Testis (tissue), 3 donors: Measurements from ENCODE around the gene CKAP2L. TPM values are rescaled to one million over a fixed set of nuclear protein-coding genes. Genes with fewer than 3 reads are reported as not detected.

Experiments used
- DNase-seq: peaks from one replicate; pipeline ENCODE4 v3.0.0-alpha.2; 2019
- H3K27ac ChIP-seq, 2 donors: fragments of 200-600 bp; sonication (generic); one replicate each; pipeline ENCODE4 v1.5.1; 2019
- H3K27me3 ChIP-seq: fragments of 200-600 bp; sonication (generic); one replicate; pipeline ENCODE4 v1.5.1; 2019
- H3K36me3 ChIP-seq: fragments of 200-600 bp; sonication (generic); one replicate; pipeline ENCODE4 v1.5.1; 2017; ENCODE audit warnings: low read depth; ENCODE audit errors: missing control alignments
- H3K4me1 ChIP-seq: fragments of 200-600 bp; sonication (generic); one replicate; pipeline ENCODE4 v1.5.1; 2019
- H3K4me3 ChIP-seq, 2 donors: fragments of 200-600 bp; sonication (generic); one replicate each; pipeline ENCODE4 v1.5.1; 2017 to 2019
- H3K9me3 ChIP-seq: fragments of 200-600 bp; sonication (generic); one replicate; pipeline ENCODE4 v1.5.1; 2017
- POLR2A ChIP-seq: fragments of 450-650 bp; IDR thresholded peaks from one replicate; pipeline ENCODE4 v1.6.1; 2017; ENCODE audit warnings: antibody characterized with exemption, mild to moderate bottlenecking, moderate library complexity
- WGBS, 2 donors: methylation state at CpG; one replicate each; pipeline ENCODE4 v1.1.5; 2018; 5-methylcytosine and 5-hydroxymethylcytosine counted together
- intact Hi-C: fragments of 100-400 bp; cut with DNase I; formaldehyde crosslinking; loops from one replicate; pipeline ENCODE4 v1.15.1; 2023; ENCODE audit warnings: low total_unique reads
- polyA plus RNA-seq: library from polyadenylated mRNA; stranded (reverse); fragments of 350-450 nt; fragmentation: Illumina TruSeq; extraction: RNeasy Lipid Tissue Mini Kit (QIAGEN cat#74804); gene quantifications from one replicate; pipeline ENCODE4 v1.2.3, GENCODE V29; 2014; ENCODE audit warnings: low read depth, low replicate concordance; ENCODE audit not compliant: insufficient read depth
- total RNA-seq, 2 donors: library from RNA; depleted of rRNA; stranded (reverse); fragments of >200 nt; gene quantifications; one replicate each; pipeline ENCODE4 v1.2.3, GENCODE V29; 2016
- TF ChIP-seq, protein P1 (sequence below), 3 experiments: fragments of 450-650 bp in 2 of 3; fragments of 200-600 bp in 1 of 3; sonication (generic) in 1 of 3; IDR thresholded peaks; one replicate each; pipeline ENCODE4 v1.5.1; 2016 to 2019; ENCODE audit warnings: antibody characterized with exemption in 3 of 3, mild to moderate bottlenecking in 2 of 3, moderate library complexity in 1 of 3

The CKAP2L gene
- total and polyA plus RNA-seq, 3 donors from 2014 or later: 7.1 to 11.0 (median 9.5) TPM

DNA sequence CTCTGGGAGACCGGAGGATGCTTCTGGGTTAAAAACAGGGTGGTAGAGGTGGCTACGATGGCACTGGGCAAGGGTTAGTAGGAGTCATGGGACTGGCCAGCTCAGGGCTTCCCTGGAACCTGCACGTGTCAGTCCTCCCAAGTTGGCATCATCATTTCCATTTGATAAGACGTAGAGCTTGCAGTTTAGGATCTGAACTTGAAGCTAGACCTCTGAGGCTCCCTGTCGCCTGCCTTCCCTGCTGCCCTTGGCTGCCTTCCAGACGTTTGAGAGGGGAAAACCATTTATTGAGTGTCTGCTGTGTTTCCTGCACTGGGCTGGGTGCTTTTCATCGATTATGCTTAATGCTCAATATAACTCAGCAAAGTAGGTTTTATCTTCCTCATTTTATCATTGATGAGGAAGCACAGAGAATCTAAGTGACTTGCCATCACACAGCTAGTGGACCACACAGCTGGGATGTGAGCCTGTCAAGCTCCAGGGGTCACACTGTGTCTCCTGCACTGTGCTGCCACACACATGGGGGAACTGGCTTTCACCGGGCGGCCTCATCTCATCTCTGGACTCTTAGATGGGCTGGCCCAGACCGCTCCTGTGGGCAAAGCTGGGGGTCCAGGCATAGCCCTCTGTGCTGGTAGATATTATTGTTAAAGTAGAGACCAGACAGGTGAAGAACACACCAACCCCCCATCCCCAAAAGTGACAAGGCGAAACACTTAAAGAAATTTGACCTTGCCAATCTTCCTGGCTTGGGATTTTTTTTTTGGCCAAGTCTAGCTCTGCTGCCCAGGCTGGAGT, 35.8 kb downstream of the CKAP2L start:
- no peaks in the 10 kb centered on the region for H3K36me3 ChIP-seq
- TF ChIP-seq, protein P1, sequence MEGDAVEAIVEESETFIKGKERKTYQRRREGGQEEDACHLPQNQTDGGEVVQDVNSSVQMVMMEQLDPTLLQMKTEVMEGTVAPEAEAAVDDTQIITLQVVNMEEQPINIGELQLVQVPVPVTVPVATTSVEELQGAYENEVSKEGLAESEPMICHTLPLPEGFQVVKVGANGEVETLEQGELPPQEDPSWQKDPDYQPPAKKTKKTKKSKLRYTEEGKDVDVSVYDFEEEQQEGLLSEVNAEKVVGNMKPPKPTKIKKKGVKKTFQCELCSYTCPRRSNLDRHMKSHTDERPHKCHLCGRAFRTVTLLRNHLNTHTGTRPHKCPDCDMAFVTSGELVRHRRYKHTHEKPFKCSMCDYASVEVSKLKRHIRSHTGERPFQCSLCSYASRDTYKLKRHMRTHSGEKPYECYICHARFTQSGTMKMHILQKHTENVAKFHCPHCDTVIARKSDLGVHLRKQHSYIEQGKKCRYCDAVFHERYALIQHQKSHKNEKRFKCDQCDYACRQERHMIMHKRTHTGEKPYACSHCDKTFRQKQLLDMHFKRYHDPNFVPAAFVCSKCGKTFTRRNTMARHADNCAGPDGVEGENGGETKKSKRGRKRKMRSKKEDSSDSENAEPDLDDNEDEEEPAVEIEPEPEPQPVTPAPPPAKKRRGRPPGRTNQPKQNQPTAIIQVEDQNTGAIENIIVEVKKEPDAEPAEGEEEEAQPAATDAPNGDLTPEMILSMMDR (IDR thresholded peaks at IDR 0.05): no peak
- no peak for TF ChIP-seq POLR2A
- no peaks in the 10 kb centered on the region for H3K4me1 ChIP-seq
- no peaks in the 10 kb centered on the region for H3K27me3 ChIP-seq
- intact Hi-C loops: loop anchor here (10.0 kb wide), 1 partner anchor 104 kb away; no protein-coding TSS in a partner anchor
- H3K4me3 ChIP-seq: no peak overlapping the region
- DNase-seq: no peak
- no peak overlapping the region for H3K27ac ChIP-seq
- no peaks in the 10 kb centered on the region for H3K9me3 ChIP-seq
- WGBS, 2 donors: 58 to 63% methylated on average over 10 to 11 of the region's 11 CpGs

DNA sequence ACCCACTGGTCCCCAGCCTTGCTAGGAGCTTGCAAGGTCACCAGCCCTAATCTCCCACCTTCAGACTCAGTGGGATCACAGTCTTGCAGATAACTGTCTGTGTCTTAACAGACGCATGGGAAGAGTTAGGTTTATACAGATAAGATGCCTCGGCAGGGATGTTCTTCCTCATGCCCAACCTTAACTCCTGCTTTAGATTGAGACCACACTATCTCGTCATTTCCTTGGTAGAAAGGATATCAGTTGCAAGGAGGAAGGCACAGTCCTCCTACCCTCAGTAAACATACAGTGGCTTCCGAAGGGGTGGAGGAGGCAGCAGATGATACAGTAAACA, 36.4 kb downstream of the CKAP2L start:
- no peak overlapping the region for H3K4me3 ChIP-seq
- TF ChIP-seq, protein P1 (IDR thresholded peaks at IDR 0.05): no peak
- no peak for TF ChIP-seq POLR2A
- no peaks in the 10 kb centered on the region for H3K36me3 ChIP-seq
- intact Hi-C loops: loop anchor here (10.0 kb wide), 1 partner anchor 103 kb away; no protein-coding TSS in a partner anchor
- no peaks in the 10 kb centered on the region for H3K9me3 ChIP-seq
- H3K27me3 ChIP-seq: no peaks in the 10 kb centered on the region
- H3K27ac ChIP-seq: no peak overlapping the region
- DNase-seq: no peak
- 54 to 66% methylated on average over 3 to 4 of the region's 4 CpGs for WGBS, 2 donors
- no peaks in the 10 kb centered on the region for H3K4me1 ChIP-seq

DNA sequence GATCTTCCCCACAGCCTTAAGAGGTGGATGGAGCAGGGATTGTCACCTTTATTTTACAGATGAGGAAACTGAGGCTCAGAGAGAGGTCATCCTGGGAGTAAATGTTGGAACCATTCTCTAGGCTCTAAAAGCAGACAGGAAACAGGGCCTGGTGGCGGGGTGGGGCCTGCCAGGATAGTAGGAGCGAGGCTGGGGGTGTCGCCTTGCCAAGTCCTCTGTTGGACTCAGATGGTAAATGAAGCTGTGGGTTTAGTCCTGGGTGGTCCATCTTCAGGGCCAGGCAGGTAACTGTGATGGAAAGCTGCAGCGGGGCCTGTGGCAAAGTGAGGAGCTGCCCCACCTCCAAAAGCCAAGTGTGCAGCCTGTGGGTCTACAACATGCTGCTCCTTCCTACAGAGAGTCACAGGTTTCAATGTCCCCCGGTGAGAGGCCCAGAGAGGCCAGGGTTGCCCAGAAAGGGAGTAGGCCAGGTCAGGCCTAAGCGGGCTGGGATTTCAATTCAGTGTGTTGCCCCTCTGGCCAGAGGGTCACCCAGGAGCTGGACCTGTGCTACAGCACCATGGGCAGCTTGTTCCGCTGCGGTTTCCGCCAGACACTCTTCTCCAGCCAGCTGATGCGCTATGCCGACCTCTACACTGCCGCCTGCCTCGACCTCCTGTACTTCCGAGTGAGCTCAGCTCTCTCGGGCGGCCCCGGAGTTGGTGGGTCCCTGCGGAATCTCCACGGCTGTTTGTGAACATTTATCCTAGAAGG, 37.0 kb downstream of the CKAP2L start:
- no peak for DNase-seq
- no peaks in the 10 kb centered on the region for H3K9me3 ChIP-seq
- 88 to 89% methylated on average over 11 to 19 of the region's 19 CpGs for WGBS, 2 donors
- TF ChIP-seq, protein P1 (IDR thresholded peaks at IDR 0.05): no peak
- TF ChIP-seq POLR2A: no peak
- no peaks in the 10 kb centered on the region for H3K4me1 ChIP-seq
- no peaks in the 10 kb centered on the region for H3K36me3 ChIP-seq
- H3K4me3 ChIP-seq: no peak overlapping the region
- intact Hi-C loops: loop anchor here (10.0 kb wide), 1 partner anchor 103 kb away; no protein-coding TSS in a partner anchor
- H3K27ac ChIP-seq: no peak overlapping the region
- no peaks in the 10 kb centered on the region for H3K27me3 ChIP-seq

DNA sequence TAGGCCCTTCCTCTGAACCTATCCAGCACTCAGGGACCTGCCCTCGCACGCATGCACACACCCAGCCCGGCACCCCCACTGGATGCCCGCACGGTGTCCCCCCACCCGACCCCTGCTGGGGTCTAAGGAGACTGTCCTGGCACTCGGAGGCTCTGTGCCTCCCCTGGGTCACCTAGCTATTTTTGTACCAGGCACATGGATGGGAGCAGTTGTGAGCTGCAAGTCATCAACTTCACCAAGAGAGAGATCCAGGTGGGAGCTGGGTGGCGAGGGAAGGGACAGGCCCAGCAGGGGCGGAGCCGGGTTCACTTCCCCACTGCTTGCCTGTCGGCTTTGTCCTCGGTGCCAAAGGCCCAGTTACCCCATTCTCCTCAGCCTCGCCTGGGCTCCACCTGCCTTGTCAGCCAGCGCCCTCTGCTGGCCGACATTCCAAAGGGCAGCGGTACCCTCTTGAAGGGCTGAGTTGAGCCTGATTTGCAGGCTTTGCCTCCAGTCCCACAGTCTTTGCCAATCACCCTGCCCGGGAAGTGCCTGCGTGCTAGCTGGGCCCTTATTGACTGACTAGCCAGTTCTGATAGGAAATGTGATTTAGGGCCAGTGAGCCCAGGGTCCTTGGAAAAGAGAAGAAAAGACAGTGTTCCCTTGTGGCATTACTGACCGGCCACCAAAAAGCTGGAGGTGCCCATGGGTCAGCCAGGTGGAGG, 37.8 kb downstream of the CKAP2L start:
- no peaks in the 10 kb centered on the region for H3K27me3 ChIP-seq
- peak; percentile 92 for DNase-seq
- H3K27ac ChIP-seq: no peak overlapping the region
- no peaks in the 10 kb centered on the region for H3K36me3 ChIP-seq
- H3K4me3 ChIP-seq: no peak overlapping the region
- no peaks in the 10 kb centered on the region for H3K4me1 ChIP-seq
- WGBS, 2 donors: 44 to 60% methylated on average over 7 to 19 of the region's 19 CpGs
- TF ChIP-seq POLR2A: no peak
- TF ChIP-seq, protein P1 (IDR thresholded peaks at IDR 0.05): peak; percentile 81 to 92 (median 89)
- no peaks in the 10 kb centered on the region for H3K9me3 ChIP-seq
- intact Hi-C loops: loop anchor here (10.0 kb wide), 1 partner anchor 102 kb away; no protein-coding TSS in a partner anchor
